HEK293 (cell line): ENCODE data around the gene CIROP.

ENCODE experiments used
- BCL11A ChIP-seq: fragments of 450-650 bp; formaldehyde crosslinking; IDR thresholded peaks from 2 replicates; pipeline ENCODE4 v1.5.1; 2016; ENCODE audit warnings: low read depth, missing biosample characterization, missing genetic modification characterization
- GFI1B ChIP-seq: fragments of 450-650 bp; formaldehyde crosslinking; IDR thresholded peaks from 2 replicates; pipeline ENCODE4 v1.5.1; 2016; ENCODE audit warnings: missing biosample characterization, missing genetic modification characterization
- GLIS2 ChIP-seq: fragments of 450-650 bp; formaldehyde crosslinking; IDR thresholded peaks from 2 replicates; pipeline ENCODE4 v1.5.1; 2016; ENCODE audit warnings: missing biosample characterization, missing genetic modification characterization
- HOXD13 ChIP-seq: sonication (generic); formaldehyde crosslinking; IDR thresholded peaks from 2 replicates; pipeline ENCODE4 v1.8.0; 2022; ENCODE audit warnings: missing genetic modification reagents, borderline replicate concordance
- KLF1 ChIP-seq: fragments of 450-650 bp; formaldehyde crosslinking; IDR thresholded peaks from 2 replicates; pipeline ENCODE4 v1.5.1; 2016; ENCODE audit warnings: missing biosample characterization, missing genetic modification characterization
- SCRT2 ChIP-seq: fragments of 450-650 bp; formaldehyde crosslinking; IDR thresholded peaks from 2 replicates; pipeline ENCODE4 v1.5.1; 2016; ENCODE audit warnings: missing biosample characterization, missing genetic modification characterization
- SP7 ChIP-seq: fragments of 450-650 bp; formaldehyde crosslinking; IDR thresholded peaks from 2 replicates; pipeline ENCODE4 v1.5.1; 2016; ENCODE audit warnings: missing biosample characterization, missing genetic modification characterization
- YY2 ChIP-seq: fragments of 450-650 bp; formaldehyde crosslinking; IDR thresholded peaks from 2 replicates; pipeline ENCODE4 v1.5.1; 2016; ENCODE audit warnings: missing biosample characterization, missing genetic modification characterization
- ZBTB1 ChIP-seq: fragments of 450-650 bp; formaldehyde crosslinking; IDR thresholded peaks from 2 replicates; pipeline ENCODE4 v1.5.1; 2016; ENCODE audit warnings: missing biosample characterization, missing genetic modification characterization
- ZBTB44 ChIP-seq: fragments of 450-650 bp; IDR thresholded peaks from 2 replicates; pipeline ENCODE4 v1.5.1; 2018; ENCODE audit warnings: missing biosample characterization, mild to moderate bottlenecking, missing genetic modification characterization
- ZBTB48 ChIP-seq: fragments of 450-650 bp; formaldehyde crosslinking; IDR thresholded peaks from 2 replicates; pipeline ENCODE4 v1.5.1; 2016; ENCODE audit warnings: missing biosample characterization, missing genetic modification characterization
- ZBTB8A ChIP-seq: fragments of 450-650 bp; formaldehyde crosslinking; IDR thresholded peaks from 2 replicates; pipeline ENCODE4 v1.5.1; 2016; ENCODE audit warnings: missing biosample characterization, missing genetic modification characterization
- ZNF10 ChIP-seq: fragments of 450-650 bp; formaldehyde crosslinking; IDR thresholded peaks from 2 replicates; pipeline ENCODE4 v1.5.1; 2017; ENCODE audit warnings: missing biosample characterization, missing genetic modification characterization
- ZNF175 ChIP-seq: fragments of 450-650 bp; formaldehyde crosslinking; IDR thresholded peaks from 2 replicates; pipeline ENCODE4 v1.5.1; 2016; ENCODE audit warnings: missing biosample characterization, missing genetic modification characterization
- ZNF2 ChIP-seq: fragments of 450-650 bp; formaldehyde crosslinking; IDR thresholded peaks from 2 replicates; pipeline ENCODE4 v1.5.1; 2016; ENCODE audit warnings: missing biosample characterization, missing genetic modification characterization
- ZNF239 ChIP-seq: fragments of 450-650 bp; formaldehyde crosslinking; IDR thresholded peaks from 2 replicates; pipeline ENCODE4 v1.5.1; 2016; ENCODE audit warnings: missing biosample characterization, missing genetic modification characterization
- ZNF335 ChIP-seq: fragments of 450-650 bp; formaldehyde crosslinking; conservative IDR thresholded peaks from 2 replicates; pipeline ENCODE4 v1.5.1; 2016; ENCODE audit warnings: missing biosample characterization, missing genetic modification characterization
- ZNF366 ChIP-seq: fragments of 450-650 bp; formaldehyde crosslinking; conservative IDR thresholded peaks from 2 replicates; pipeline ENCODE4 v1.5.1; 2016; ENCODE audit warnings: missing biosample characterization, missing genetic modification characterization
- ZNF37A ChIP-seq: fragments of 450-650 bp; IDR thresholded peaks from 2 replicates; pipeline ENCODE4 v1.5.1; 2018; ENCODE audit warnings: missing biosample characterization, missing genetic modification characterization
- ZNF391 ChIP-seq: fragments of 450-650 bp; formaldehyde crosslinking; IDR thresholded peaks from 2 replicates; pipeline ENCODE4 v1.5.1; 2016; ENCODE audit warnings: low read depth, missing biosample characterization, missing genetic modification characterization, borderline replicate concordance
- ZNF416 ChIP-seq: fragments of 450-650 bp; formaldehyde crosslinking; IDR thresholded peaks from 2 replicates; pipeline ENCODE4 v1.5.1; 2016; ENCODE audit warnings: missing biosample characterization, missing genetic modification characterization
- ZNF513 ChIP-seq: fragments of 450-650 bp; IDR thresholded peaks from 2 replicates; pipeline ENCODE4 v1.5.1; 2018; ENCODE audit warnings: missing biosample characterization, missing genetic modification characterization
- ZNF544 ChIP-seq: fragments of 450-650 bp; formaldehyde crosslinking; IDR thresholded peaks from 2 replicates; pipeline ENCODE4 v1.5.0; 2017; ENCODE audit warnings: missing biosample characterization, missing genetic modification characterization
- ZNF600 ChIP-seq: fragments of 450-650 bp; formaldehyde crosslinking; IDR thresholded peaks from 2 replicates; pipeline ENCODE4 v1.5.1; 2016; ENCODE audit warnings: missing biosample characterization, missing genetic modification characterization
- ZNF610 ChIP-seq: fragments of 450-650 bp; formaldehyde crosslinking; IDR thresholded peaks from 2 replicates; pipeline ENCODE4 v1.5.1; 2016; ENCODE audit warnings: missing biosample characterization, missing genetic modification characterization, borderline replicate concordance
- ZNF624 ChIP-seq: fragments of 450-650 bp; formaldehyde crosslinking; IDR thresholded peaks from 2 replicates; pipeline ENCODE4 v1.5.1; 2017; ENCODE audit warnings: missing biosample characterization, missing genetic modification characterization
- ZNF645 ChIP-seq: fragments of 450-650 bp; formaldehyde crosslinking; IDR thresholded peaks from 2 replicates; pipeline ENCODE4; 2016; ENCODE audit warnings: missing biosample characterization, missing genetic modification characterization
- ZSCAN16 ChIP-seq: fragments of 450-650 bp; formaldehyde crosslinking; IDR thresholded peaks from 2 replicates; pipeline ENCODE4 v1.5.1; 2016; ENCODE audit warnings: missing biosample characterization, missing genetic modification characterization
- ZXDB ChIP-seq: fragments of 450-650 bp; formaldehyde crosslinking; IDR thresholded peaks from 2 replicates; pipeline ENCODE4 v1.5.1; 2016; ENCODE audit warnings: missing biosample characterization, missing genetic modification characterization
- TF ChIP-seq, protein P1 (sequence below): fragments of 450-650 bp; formaldehyde crosslinking; IDR thresholded peaks from 2 replicates; pipeline ENCODE4 v1.5.1; 2016; ENCODE audit warnings: missing biosample characterization, missing genetic modification characterization
- TF ChIP-seq, protein P2 (sequence below): fragments of 450-650 bp; formaldehyde crosslinking; IDR thresholded peaks from 2 replicates; pipeline ENCODE4 v1.5.1; 2017; ENCODE audit warnings: missing biosample characterization, missing genetic modification characterization
- TF ChIP-seq, protein P3 (sequence below): fragments of 450-650 bp; formaldehyde crosslinking; IDR thresholded peaks from 2 replicates; pipeline ENCODE4 v1.5.1; 2016; ENCODE audit warnings: missing biosample characterization, missing genetic modification characterization

Gene CIROP

GRCh38 chr14:23056956-23057756 is 47.6 kb downstream of the CIROP start, which contains the start of gene CDH24 (continued):
- no peak for TF ChIP-seq ZBTB44 (tag by site-specific recombination)
- TF ChIP-seq ZNF600 (tag by site-specific recombination) = no peak
- TF ChIP-seq KLF1 = no peak
- no peak for TF ChIP-seq ZNF175 (tag by site-specific recombination)
- no peak for TF ChIP-seq ZSCAN16 (tag by site-specific recombination)
- no peak for TF ChIP-seq ZNF513 (tag by site-specific recombination)
- no peak for TF ChIP-seq ZNF239 (tag by site-specific recombination)
- TF ChIP-seq ZBTB1 (tag by site-specific recombination) = no peak
- TF ChIP-seq BCL11A = no peak
- TF ChIP-seq ZNF624 = no peak
- no peak for TF ChIP-seq ZNF610 (tag by site-specific recombination)
- TF ChIP-seq, protein P1, sequence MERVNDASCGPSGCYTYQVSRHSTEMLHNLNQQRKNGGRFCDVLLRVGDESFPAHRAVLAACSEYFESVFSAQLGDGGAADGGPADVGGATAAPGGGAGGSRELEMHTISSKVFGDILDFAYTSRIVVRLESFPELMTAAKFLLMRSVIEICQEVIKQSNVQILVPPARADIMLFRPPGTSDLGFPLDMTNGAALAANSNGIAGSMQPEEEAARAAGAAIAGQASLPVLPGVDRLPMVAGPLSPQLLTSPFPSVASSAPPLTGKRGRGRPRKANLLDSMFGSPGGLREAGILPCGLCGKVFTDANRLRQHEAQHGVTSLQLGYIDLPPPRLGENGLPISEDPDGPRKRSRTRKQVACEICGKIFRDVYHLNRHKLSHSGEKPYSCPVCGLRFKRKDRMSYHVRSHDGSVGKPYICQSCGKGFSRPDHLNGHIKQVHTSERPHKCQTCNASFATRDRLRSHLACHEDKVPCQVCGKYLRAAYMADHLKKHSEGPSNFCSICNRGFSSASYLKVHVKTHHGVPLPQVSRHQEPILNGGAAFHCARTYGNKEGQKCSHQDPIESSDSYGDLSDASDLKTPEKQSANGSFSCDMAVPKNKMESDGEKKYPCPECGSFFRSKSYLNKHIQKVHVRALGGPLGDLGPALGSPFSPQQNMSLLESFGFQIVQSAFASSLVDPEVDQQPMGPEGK (tag by site-specific recombination) = peak; percentile 64
- TF ChIP-seq ZNF366 (tag by site-specific recombination) = peak; percentile 98
- peak; percentile 39; the same call in 1 of the 2 replicates for TF ChIP-seq ZNF335 (tag by site-specific recombination)
- peak; percentile 48; the same call in 1 of the 2 replicates for TF ChIP-seq ZXDB (tag by site-specific recombination)
- TF ChIP-seq ZNF544 = no peak
- TF ChIP-seq SCRT2 (tag by site-specific recombination) = no peak
- no peak for TF ChIP-seq ZNF416 (tag by site-specific recombination)
- TF ChIP-seq GLIS2 = no peak
- no peak for TF ChIP-seq HOXD13 (CRISPR knock-in tag)
- TF ChIP-seq ZNF37A (tag by site-specific recombination) = no peak
- TF ChIP-seq ZNF391 (tag by site-specific recombination) = no peak
- peak; percentile 74; the same call in 1 of the 2 replicates for TF ChIP-seq ZBTB48 (tag by site-specific recombination)
- TF ChIP-seq ZNF645 (tag by site-specific recombination) = no peak
- no peak for TF ChIP-seq GFI1B (tag by site-specific recombination)
- 0 out of 2 replicates have a peak, but pooled peaks have one; percentile 44 for TF ChIP-seq ZNF2 (tag by site-specific recombination)
- TF ChIP-seq, protein P2, sequence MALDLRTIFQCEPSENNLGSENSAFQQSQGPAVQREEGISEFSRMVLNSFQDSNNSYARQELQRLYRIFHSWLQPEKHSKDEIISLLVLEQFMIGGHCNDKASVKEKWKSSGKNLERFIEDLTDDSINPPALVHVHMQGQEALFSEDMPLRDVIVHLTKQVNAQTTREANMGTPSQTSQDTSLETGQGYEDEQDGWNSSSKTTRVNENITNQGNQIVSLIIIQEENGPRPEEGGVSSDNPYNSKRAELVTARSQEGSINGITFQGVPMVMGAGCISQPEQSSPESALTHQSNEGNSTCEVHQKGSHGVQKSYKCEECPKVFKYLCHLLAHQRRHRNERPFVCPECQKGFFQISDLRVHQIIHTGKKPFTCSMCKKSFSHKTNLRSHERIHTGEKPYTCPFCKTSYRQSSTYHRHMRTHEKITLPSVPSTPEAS (tag by site-specific recombination) = no peak
- peak; percentile 23; the same call in 1 of the 2 replicates for TF ChIP-seq ZBTB8A
- no peak for TF ChIP-seq ZNF10 (tag by site-specific recombination)
- TF ChIP-seq SP7 (tag by site-specific recombination) = no peak; the same call in 1 of the 2 replicates
- TF ChIP-seq YY2 (tag by site-specific recombination) = no peak
- TF ChIP-seq, protein P3, sequence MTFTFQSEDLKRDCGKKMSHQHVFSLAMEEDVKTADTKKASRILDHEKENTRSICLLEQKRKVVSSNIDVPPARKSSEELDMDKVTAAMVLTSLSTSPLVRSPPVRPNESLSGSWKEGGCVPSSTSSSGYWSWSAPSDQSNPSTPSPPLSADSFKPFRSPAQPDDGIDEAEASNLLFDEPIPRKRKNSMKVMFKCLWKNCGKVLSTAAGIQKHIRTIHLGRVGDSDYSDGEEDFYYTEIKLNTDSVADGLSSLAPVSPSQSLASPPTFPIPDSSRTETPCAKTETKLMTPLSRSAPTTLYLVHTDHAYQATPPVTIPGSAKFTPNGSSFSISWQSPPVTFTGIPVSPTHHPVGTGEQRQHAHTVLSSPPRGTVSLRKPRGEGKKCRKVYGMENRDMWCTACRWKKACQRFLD = no peak
